ENCODE data around the gene NDUFA6.
"Not testable (repeated sequence)": the region's sequence is repeated elsewhere in the genome, so short reads cannot be mapped to it uniquely, and the experiment has no call there.

Gene NDUFA6

GRCh38 chr22:42079319-42080251, 11.0 kb downstream of the NDUFA6 start, which contains the start of gene SMDT1:
Gene SMDT1 (plus strand): TSS chr22:42079700. CDS start chr22:42079769, 69 bp downstream.
- Mint-ChIP-seq H3K36me3 (peaks cover 11% of the 10 kb centered on the region), H3K4me1 (ENCODE audit: low read depth) (peaks cover 45% of the 10 kb centered on the region), H3K27me3 (no peaks in the 10 kb centered on the region), H3K27ac (peak within 1 kb of the TSS; percentile 97), H3K9me3 (ENCODE audit: low read depth) (no peaks in the 10 kb centered on the region), H3K4me3 (peak within 1 kb of the TSS; percentile 99)

GRCh38 chr22:42078469-42079318, 11.9 kb downstream of the NDUFA6 start:
- Mint-ChIP-seq H3K4me3 (peak overlapping the region; percentile 99), H3K4me1 (ENCODE audit: low read depth) (peaks cover 42% of the 10 kb centered on the region), H3K27ac (peak overlapping the region; percentile 97), H3K27me3 (no peaks in the 10 kb centered on the region), H3K36me3 (peaks cover 8% of the 10 kb centered on the region), H3K9me3 (ENCODE audit: low read depth) (no peaks in the 10 kb centered on the region)

- Mint-ChIP-seq H3K27me3 (no peaks in the 10 kb centered on the region), H3K4me3 (peak overlapping the region; percentile 27), H3K27ac (no peak overlapping the region), H3K4me1 (ENCODE audit: low read depth) (peaks cover 45% of the 10 kb centered on the region), H3K9me3 (ENCODE audit: low read depth) (no peaks in the 10 kb centered on the region), H3K36me3 (peaks cover 5% of the 10 kb centered on the region)
Measured at GRCh38 chr22:42077486-42078125, 13.0 kb downstream of the NDUFA6 start.

- peaks cover 3% of the 10 kb centered on the region for H3K36me3 Mint-ChIP-seq
- H3K4me3 Mint-ChIP-seq: no peak overlapping the region
- H3K4me1 Mint-ChIP-seq (ENCODE audit: low read depth): peaks cover 42% of the 10 kb centered on the region
- H3K9me3 Mint-ChIP-seq (ENCODE audit: low read depth): no peaks in the 10 kb centered on the region
- no peak overlapping the region for H3K27ac Mint-ChIP-seq
- H3K27me3 Mint-ChIP-seq: no peaks in the 10 kb centered on the region
Measured at GRCh38 chr22:42076764-42077485, 13.6 kb downstream of the NDUFA6 start.

- H3K27ac Mint-ChIP-seq: no peak overlapping the region
- no peaks in the 10 kb centered on the region for H3K9me3 Mint-ChIP-seq (ENCODE audit: low read depth)
- no peaks in the 10 kb centered on the region for H3K36me3 Mint-ChIP-seq
- no peaks in the 10 kb centered on the region for H3K27me3 Mint-ChIP-seq
- H3K4me3 Mint-ChIP-seq: peak overlapping the region; percentile 57
- peaks cover 46% of the 10 kb centered on the region for H3K4me1 Mint-ChIP-seq (ENCODE audit: low read depth)
Measured at GRCh38 chr22:42074846-42075676, 15.5 kb downstream of the NDUFA6 start.

GRCh38 chr22:42074132-42074811, 16.3 kb downstream of the NDUFA6 start, which contains the start of gene PHETA2:
Gene PHETA2 (plus strand): TSS chr22:42074248. CDS start chr22:42077294, 3,046 bp downstream.
- Mint-ChIP-seq H3K27me3 (no peaks in the 10 kb centered on the region), H3K9me3 (ENCODE audit: low read depth) (no peaks in the 10 kb centered on the region), H3K4me1 (ENCODE audit: low read depth) (peaks cover 48% of the 10 kb centered on the region), H3K4me3 (peak within 1 kb of the TSS; percentile 65), H3K27ac (peak within 1 kb of the TSS; percentile 50), H3K36me3 (no peaks in the 10 kb centered on the region)

GRCh38 chr22:42073621-42074041, 16.9 kb downstream of the NDUFA6 start:
- Mint-ChIP-seq H3K4me1 (ENCODE audit: low read depth) (peaks cover 42% of the 10 kb centered on the region), H3K27me3 (no peaks in the 10 kb centered on the region), H3K9me3 (ENCODE audit: low read depth) (no peaks in the 10 kb centered on the region), H3K36me3 (no peaks in the 10 kb centered on the region), H3K27ac (peak overlapping the region; percentile 50), H3K4me3 (peak overlapping the region; percentile 65)

- peak overlapping the region; percentile 50 for H3K27ac Mint-ChIP-seq
- H3K9me3 Mint-ChIP-seq (ENCODE audit: low read depth): no peaks in the 10 kb centered on the region
- peak overlapping the region; percentile 65 for H3K4me3 Mint-ChIP-seq
Measured at GRCh38 chr22:42072606-42073330, 17.8 kb downstream of the NDUFA6 start.

GRCh38 chr22:42071508-42071907, 19.1 kb downstream of the NDUFA6 start:
- H3K4me1 Mint-ChIP-seq (ENCODE audit: low read depth): peaks cover 42% of the 10 kb centered on the region
- not testable (repeated sequence) for H3K9me3 Mint-ChIP-seq (ENCODE audit: low read depth); H3K27me3 Mint-ChIP-seq; H3K36me3 Mint-ChIP-seq
- peak overlapping the region; percentile 89 for H3K4me3 Mint-ChIP-seq
- H3K27ac Mint-ChIP-seq: peak overlapping the region; percentile 87

More at GRCh38 chr22:42072606-42073330, 17.8 kb downstream of the NDUFA6 start:
- no peaks in the 10 kb centered on the region for H3K27me3 Mint-ChIP-seq
- no peaks in the 10 kb centered on the region for H3K36me3 Mint-ChIP-seq
- H3K4me1 Mint-ChIP-seq (ENCODE audit: low read depth): peaks cover 42% of the 10 kb centered on the region

GRCh38 chr22:42070517-42071422, 19.8 kb downstream of the NDUFA6 start, which contains the start of gene NAGA:
Gene NAGA (minus strand): TSS chr22:42070812. CDS start chr22:42070297, 515 bp downstream.
- Mint-ChIP-seq H3K27me3 (no peaks in the 10 kb centered on the region), H3K4me3 (peak within 1 kb of the TSS; percentile 89), H3K27ac (peak within 1 kb of the TSS; percentile 87)

GRCh38 chr22:42069801-42070516, 20.6 kb downstream of the NDUFA6 start:
- Mint-ChIP-seq H3K27ac (peak overlapping the region; percentile 72), H3K9me3 (ENCODE audit: low read depth) (no peaks in the 10 kb centered on the region), H3K27me3 (no peaks in the 10 kb centered on the region), H3K4me3 (peak overlapping the region; percentile 89), H3K4me1 (ENCODE audit: low read depth) (peaks cover 34% of the 10 kb centered on the region), H3K36me3 (no peaks in the 10 kb centered on the region)

More at GRCh38 chr22:42070517-42071422, 19.8 kb downstream of the NDUFA6 start, which contains the start of gene NAGA:
- Mint-ChIP-seq H3K9me3 (ENCODE audit: low read depth) (no peaks in the 10 kb centered on the region), H3K36me3 (no peaks in the 10 kb centered on the region), H3K4me1 (ENCODE audit: low read depth) (peaks cover 39% of the 10 kb centered on the region)
